Measurements from ENCODE around the gene CUTA. TPM values are rescaled to one million over a fixed set of nuclear protein-coding genes. Genes with fewer than 3 reads are reported as not detected.

The CUTA gene
- polyA plus RNA-seq, 1 of the 3 experiments (the other 2 are of a cell fraction): 444 TPM

DNA sequence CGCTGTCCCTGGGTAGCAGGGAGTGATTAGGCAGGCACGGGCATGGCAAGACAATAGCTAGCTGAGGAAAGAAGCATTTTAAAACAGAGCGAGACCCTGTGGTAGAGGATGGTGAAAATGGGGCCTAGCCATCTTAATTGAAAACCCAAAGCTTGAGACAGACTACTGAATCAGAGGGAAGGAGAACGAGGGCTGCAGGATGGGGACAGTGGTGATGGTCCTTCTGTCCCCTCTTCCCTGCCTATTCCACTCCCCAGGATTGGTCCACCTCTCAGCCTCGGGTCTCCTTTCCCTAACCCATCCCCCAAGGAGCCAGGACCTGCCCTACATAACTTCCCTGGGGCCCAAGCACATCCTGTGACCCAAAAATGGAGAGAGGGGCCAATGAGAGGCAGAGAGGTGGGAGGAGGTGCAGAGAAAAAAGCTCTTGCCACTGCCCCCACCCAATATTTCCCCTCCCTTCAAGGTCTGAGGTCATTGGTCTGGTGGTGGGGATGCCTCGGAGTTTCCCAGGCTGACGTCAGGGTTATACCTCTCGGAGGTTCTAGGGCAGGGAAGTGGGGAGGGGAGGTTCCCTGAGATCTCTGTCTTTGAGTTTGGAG is 884 bp upstream of the CUTA start:
- no peaks in the 10 kb centered on the region for H3K9me2 ChIP-seq
- ChIA-PET CTCF (interaction anchor here (0.6 to 2.4 kb wide), 8 partner anchors 7 to 282 kb away, joined by 3 to 12 read pairs (median 4); no protein-coding TSS in a partner anchor), POLR2A (interaction anchor here (0.6 to 2.0 kb wide), 5 partner anchors 13 to 147 kb away, joined by 3 to 8 read pairs (median 4); partner anchors contain the start of genes RPS18, VPS52 and ZBTB9)
- H2AFZ ChIP-seq (ENCODE audit: low read depth): peak overlapping the region; percentile 72; the same call in 1 of the 2 replicates
- H3K79me2 ChIP-seq (ENCODE audit: insufficient read depth): peaks cover 40% of the 10 kb centered on the region
- peaks cover 22 to 43% of the 10 kb centered on the region in 2 experiments for H3K4me1 ChIP-seq (ENCODE audit: control insufficient read depth in 1 of 2, insufficient read depth in 2 of 2, low read depth in 1 of 2, low read length in 1 of 2)
- H3K9ac ChIP-seq: peak overlapping the region; percentile 63
- H3K9me3 ChIP-seq: no peaks in the 10 kb centered on the region
- peaks cover 13% of the 10 kb centered on the region for H3F3A ChIP-seq (replicated peaks; ENCODE audit: insufficient read depth)
- peaks cover 10 to 28% of the 10 kb centered on the region in 2 experiments for H3K36me3 ChIP-seq (replicated peaks in 1 of 2; ENCODE audit: control insufficient read depth in 1 of 2, insufficient read depth in 2 of 2, low read length in 1 of 2)
- H3K27me3 ChIP-seq (ENCODE audit: insufficient read depth): no peaks in the 10 kb centered on the region
- TF ChIP-seq TAF1 (IDR thresholded peaks at IDR 0.05; ENCODE audit: borderline replicate concordance, low read depth, low read length): no peak
- 0 out of 2 replicates have a peak, but pooled peaks have one; percentile 2 for TF ChIP-seq POLR2AphosphoS5 (IDR thresholded peaks at IDR 0.05; ENCODE audit: low read depth, low read length)
- TF ChIP-seq SMC3 (IDR thresholded peaks at IDR 0.05; ENCODE audit: low read depth, low read length): no peak
- H3K4me3 ChIP-seq (ENCODE audit: low read depth in 2 of 2, low read length in 1 of 2): peak overlapping the region; percentile 47 to 56
- WGBS (ENCODE audit: low lambda C conversion rate): 64% methylated on average over 8 of the region's 8 CpGs
- H3K27ac ChIP-seq (ENCODE audit: low read depth in 2 of 2, low read length in 1 of 2): peak overlapping the region; percentile 84 to 94
- 0 out of 2 replicates have a peak, but pooled peaks cover 5% of the 10 kb centered on the region for H4K20me1 ChIP-seq (ENCODE audit: insufficient read depth)
- no peak for DNase-seq
- H3K4me2 ChIP-seq: peak overlapping the region; percentile 82

- H3K27ac ChIP-seq (ENCODE audit: low read depth in 2 of 2, low read length in 1 of 2): peak overlapping the region; percentile 90 to 91
- H3K9me3 ChIP-seq: no peaks in the 10 kb centered on the region
- H3K79me2 ChIP-seq (ENCODE audit: insufficient read depth): peaks cover 53% of the 10 kb centered on the region
- H3K27me3 ChIP-seq (ENCODE audit: insufficient read depth): no peaks in the 10 kb centered on the region
- ChIA-PET CTCF (interaction anchor here (0.7 to 2.4 kb wide), 5 partner anchors 9 to 27 kb away, joined by 4 to 12 read pairs (median 6); no protein-coding TSS in a partner anchor), POLR2A (interaction anchor here (0.6 to 2.0 kb wide), 3 partner anchors 37 to 1519 kb away, joined by 3 to 8 read pairs (median 3); partner anchors contain the start of genes RPS18, VPS52 and ZBTB9)
- peaks cover 22 to 46% of the 10 kb centered on the region in 2 experiments for H3K4me1 ChIP-seq (ENCODE audit: control insufficient read depth in 1 of 2, insufficient read depth in 2 of 2, low read depth in 1 of 2, low read length in 1 of 2)
- WGBS (ENCODE audit: low lambda C conversion rate): 1% methylated on average over 25 of the region's 25 CpGs
- no peaks in the 10 kb centered on the region for H3K9me2 ChIP-seq
- peak overlapping the region; percentile 87 for H3K9ac ChIP-seq
- peaks cover 18% of the 10 kb centered on the region for H3F3A ChIP-seq (replicated peaks; ENCODE audit: insufficient read depth)
- DNase-seq: no peak
- no peak for TF ChIP-seq GATA2 (CRISPR knock-in tag; IDR thresholded peaks at IDR 0.05)
- peak; percentile 86; the same call in 1 of the 2 replicates for TF ChIP-seq SIN3A (IDR thresholded peaks at IDR 0.05; ENCODE audit: borderline replicate concordance, low read depth, low read length)
- TF ChIP-seq FOSL2 (IDR thresholded peaks at IDR 0.05; ENCODE audit: borderline replicate concordance, low read depth): peak; percentile 86; the same call in 1 of the 2 replicates
- no peak; the same call in 1 of the 2 replicates for TF ChIP-seq POLR2AphosphoS5 (IDR thresholded peaks at IDR 0.05; ENCODE audit: low read depth, low read length)
- no peak for TF ChIP-seq GABPA (IDR thresholded peaks at IDR 0.05; ENCODE audit: low read depth)
- TF ChIP-seq, protein P1, sequence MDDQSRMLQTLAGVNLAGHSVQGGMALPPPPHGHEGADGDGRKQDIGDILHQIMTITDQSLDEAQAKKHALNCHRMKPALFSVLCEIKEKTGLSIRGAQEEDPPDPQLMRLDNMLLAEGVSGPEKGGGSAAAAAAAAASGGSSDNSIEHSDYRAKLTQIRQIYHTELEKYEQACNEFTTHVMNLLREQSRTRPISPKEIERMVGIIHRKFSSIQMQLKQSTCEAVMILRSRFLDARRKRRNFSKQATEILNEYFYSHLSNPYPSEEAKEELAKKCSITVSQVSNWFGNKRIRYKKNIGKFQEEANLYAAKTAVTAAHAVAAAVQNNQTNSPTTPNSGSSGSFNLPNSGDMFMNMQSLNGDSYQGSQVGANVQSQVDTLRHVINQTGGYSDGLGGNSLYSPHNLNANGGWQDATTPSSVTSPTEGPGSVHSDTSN (IDR thresholded peaks at IDR 0.05): 0 out of 2 replicates have a peak, but pooled peaks have one; percentile 2
- no peak for TF ChIP-seq MAX (IDR thresholded peaks at IDR 0.05; ENCODE audit: low read depth)
- no peak for TF ChIP-seq RXRA (IDR thresholded peaks at IDR 0.05; ENCODE audit: borderline replicate concordance, low read depth)
- TF ChIP-seq, protein P2, sequence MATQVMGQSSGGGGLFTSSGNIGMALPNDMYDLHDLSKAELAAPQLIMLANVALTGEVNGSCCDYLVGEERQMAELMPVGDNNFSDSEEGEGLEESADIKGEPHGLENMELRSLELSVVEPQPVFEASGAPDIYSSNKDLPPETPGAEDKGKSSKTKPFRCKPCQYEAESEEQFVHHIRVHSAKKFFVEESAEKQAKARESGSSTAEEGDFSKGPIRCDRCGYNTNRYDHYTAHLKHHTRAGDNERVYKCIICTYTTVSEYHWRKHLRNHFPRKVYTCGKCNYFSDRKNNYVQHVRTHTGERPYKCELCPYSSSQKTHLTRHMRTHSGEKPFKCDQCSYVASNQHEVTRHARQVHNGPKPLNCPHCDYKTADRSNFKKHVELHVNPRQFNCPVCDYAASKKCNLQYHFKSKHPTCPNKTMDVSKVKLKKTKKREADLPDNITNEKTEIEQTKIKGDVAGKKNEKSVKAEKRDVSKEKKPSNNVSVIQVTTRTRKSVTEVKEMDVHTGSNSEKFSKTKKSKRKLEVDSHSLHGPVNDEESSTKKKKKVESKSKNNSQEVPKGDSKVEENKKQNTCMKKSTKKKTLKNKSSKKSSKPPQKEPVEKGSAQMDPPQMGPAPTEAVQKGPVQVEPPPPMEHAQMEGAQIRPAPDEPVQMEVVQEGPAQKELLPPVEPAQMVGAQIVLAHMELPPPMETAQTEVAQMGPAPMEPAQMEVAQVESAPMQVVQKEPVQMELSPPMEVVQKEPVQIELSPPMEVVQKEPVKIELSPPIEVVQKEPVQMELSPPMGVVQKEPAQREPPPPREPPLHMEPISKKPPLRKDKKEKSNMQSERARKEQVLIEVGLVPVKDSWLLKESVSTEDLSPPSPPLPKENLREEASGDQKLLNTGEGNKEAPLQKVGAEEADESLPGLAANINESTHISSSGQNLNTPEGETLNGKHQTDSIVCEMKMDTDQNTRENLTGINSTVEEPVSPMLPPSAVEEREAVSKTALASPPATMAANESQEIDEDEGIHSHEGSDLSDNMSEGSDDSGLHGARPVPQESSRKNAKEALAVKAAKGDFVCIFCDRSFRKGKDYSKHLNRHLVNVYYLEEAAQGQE (IDR thresholded peaks at IDR 0.05; ENCODE audit: low read depth, low read length): no peak
- peak; percentile 64; the same call in 1 of the 2 replicates for TF ChIP-seq JUND (IDR thresholded peaks at IDR 0.05)
- no peak for TF ChIP-seq YY1 (IDR thresholded peaks at IDR 0.05; ENCODE audit: low read depth)
- no peak for TF ChIP-seq NRF1 (IDR thresholded peaks at IDR 0.05; ENCODE audit: low read depth, low read length)
- TF ChIP-seq MXI1 (IDR thresholded peaks at IDR 0.05; ENCODE audit: low read depth, low read length): no peak
- H3K4me3 ChIP-seq (ENCODE audit: low read depth in 2 of 2, low read length in 1 of 2): peak overlapping the region; percentile 68 to 87
- 0 out of 2 replicates have a peak, but pooled peaks cover 5% of the 10 kb centered on the region for H4K20me1 ChIP-seq (ENCODE audit: insufficient read depth)
- peaks cover 18 to 42% of the 10 kb centered on the region in 2 experiments for H3K36me3 ChIP-seq (replicated peaks in 1 of 2; ENCODE audit: control insufficient read depth in 1 of 2, insufficient read depth in 2 of 2, low read length in 1 of 2)
- peak overlapping the region; percentile 61; the same call in 1 of the 2 replicates for H2AFZ ChIP-seq (ENCODE audit: low read depth)
- peak overlapping the region; percentile 94 for H3K4me2 ChIP-seq
Measured at GRCh38 chr6:33417128-33417902, 592 bp downstream of the CUTA start.

Measured in SK-N-SH (cell line).